IPS DF 19.7 (cell line): ENCODE data around the gene GALNT9.
"Not testable (repeated sequence)": the region's sequence is repeated elsewhere in the genome, so short reads cannot be mapped to it uniquely, and the experiment has no call there.

Experiments
- DNase-seq: peaks from one replicate; pipeline ENCODE4 v3.0.0-alpha.2; 2013; ENCODE audit warnings: low read depth, low spot score

Gene GALNT9

GRCh38 chr12:132313182-132313581 lies 16.2 kb downstream of the GALNT9 start:
- DNase-seq = no peak

GRCh38 chr12:132312516-132312915 lies 16.9 kb downstream of the GALNT9 start:
- no peak for DNase-seq

GRCh38 chr12:132311201-132311915 lies 18.0 kb downstream of the GALNT9 start:
- DNase-seq = no peak

DNA sequence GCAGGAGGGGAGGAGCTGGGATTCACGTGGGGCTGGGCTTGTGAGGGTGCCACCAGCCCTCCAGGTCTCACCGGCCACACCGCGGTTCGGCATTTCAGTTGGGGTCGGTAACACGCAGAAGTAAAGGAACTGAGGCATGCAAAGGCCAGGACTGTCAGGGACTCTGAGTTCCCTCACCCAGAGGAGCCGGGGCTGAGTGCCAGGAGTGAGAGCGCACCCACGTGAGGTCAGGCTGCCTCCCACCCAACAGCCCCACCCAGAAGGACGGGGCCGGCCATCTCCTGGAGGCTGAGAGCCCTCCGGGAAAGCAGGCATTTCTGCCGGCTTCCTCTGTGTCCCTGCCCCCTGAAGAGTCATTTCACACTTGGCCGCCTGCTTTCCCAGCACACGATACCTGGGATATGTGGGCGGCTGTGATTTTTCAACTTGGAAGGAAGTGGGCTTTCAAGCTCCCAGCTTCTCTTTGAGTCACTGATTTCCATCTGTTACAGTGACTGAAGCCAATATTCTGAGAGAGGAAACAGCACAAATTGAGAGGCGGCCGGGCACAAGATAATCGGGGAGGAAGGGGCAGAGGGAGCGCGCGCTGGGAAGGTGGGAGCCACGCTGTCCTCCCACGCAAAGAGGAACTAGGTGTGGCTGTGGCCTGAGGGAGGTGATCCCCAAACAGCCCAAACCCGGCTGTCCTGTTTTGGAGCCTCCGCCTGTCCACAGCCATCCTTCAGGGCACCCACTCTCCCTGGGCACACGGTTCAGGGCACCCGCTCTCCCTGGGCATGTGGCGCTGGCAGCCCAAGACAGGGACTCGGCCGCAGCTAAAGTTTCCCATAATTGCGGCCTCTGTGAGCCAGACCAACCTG lies 19.0 kb downstream of the GALNT9 start:
- DNase-seq = no peak

DNA sequence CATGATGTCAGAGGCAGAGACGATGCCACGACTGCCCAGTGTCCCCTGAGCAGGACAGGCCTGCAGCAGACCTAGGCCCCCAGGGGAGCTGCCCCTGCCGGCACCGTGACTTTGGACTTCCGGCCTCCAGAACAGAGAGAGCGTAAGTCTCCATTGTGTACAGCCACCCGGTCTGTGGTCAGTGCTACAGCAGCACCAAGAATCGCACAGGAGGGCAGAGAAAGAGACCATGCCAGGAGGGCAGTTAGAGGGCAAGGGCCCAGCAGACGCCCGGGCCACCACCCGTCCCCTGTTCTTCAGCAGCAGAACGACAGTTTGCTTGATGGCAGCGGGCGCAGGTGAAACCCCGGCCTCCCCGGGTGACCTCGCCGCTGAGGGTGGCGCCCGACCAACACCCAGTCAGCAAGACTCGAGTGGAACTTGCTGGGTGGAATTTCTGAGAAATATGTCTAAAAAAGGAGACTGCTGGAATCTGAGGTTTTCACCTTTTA lies 19.7 kb downstream of the GALNT9 start:
- no peak for DNase-seq

DNA sequence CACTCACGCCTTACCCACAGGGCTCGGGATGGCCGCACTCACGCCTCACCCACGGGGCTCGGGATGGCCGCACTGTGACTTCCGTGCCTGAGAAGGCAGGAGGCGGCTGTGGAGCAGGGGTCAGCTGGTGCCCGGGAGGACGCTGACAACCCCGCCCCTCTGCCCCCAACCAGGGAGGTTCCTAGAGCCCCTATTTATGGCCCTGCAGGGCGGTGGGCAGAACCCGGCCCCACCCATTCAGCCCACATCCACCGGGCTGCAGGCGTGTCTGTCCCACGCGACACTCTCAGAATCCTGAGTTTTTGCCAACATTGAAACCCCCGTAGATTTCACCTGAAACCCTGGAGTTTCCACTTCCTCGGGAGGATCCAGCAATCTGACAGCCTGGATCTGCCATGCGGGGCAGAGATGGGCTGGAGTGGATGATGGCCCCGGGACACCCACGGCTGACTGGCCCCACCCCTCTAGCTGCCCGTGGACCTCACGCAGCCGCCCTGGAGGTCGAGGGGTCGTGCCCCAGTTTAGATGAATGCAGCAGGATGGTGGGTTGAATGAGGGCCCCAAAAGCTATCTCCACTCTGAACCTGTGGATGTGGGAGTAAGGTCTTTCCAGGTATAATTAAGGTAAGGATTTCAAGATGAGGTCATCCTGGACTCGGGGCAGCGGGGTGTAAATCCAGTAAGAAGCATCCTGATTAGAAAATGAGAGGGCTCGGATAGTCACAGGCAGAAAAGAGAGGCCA lies 20.4 kb downstream of the GALNT9 start:
- no peak for DNase-seq

GRCh38 chr12:132307976-132308852 lies 21.2 kb downstream of the GALNT9 start:
- DNase-seq = no peak

DNA sequence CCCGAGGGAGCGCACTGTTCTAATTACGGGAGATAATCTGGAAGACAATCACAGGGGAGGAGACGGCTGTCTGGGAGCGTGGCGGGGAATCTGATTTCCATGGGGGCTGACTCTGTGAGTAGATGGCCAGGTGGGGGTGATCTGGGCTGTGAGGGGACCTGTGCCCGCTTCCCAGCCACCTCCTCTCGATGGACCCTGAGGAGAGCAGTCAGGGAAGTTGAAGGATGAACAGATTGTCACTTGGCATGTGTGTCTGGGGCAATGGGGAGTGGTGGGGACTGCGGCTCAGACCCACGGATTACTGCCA lies 22.6 kb downstream of the GALNT9 start:
- no peak for DNase-seq

DNA sequence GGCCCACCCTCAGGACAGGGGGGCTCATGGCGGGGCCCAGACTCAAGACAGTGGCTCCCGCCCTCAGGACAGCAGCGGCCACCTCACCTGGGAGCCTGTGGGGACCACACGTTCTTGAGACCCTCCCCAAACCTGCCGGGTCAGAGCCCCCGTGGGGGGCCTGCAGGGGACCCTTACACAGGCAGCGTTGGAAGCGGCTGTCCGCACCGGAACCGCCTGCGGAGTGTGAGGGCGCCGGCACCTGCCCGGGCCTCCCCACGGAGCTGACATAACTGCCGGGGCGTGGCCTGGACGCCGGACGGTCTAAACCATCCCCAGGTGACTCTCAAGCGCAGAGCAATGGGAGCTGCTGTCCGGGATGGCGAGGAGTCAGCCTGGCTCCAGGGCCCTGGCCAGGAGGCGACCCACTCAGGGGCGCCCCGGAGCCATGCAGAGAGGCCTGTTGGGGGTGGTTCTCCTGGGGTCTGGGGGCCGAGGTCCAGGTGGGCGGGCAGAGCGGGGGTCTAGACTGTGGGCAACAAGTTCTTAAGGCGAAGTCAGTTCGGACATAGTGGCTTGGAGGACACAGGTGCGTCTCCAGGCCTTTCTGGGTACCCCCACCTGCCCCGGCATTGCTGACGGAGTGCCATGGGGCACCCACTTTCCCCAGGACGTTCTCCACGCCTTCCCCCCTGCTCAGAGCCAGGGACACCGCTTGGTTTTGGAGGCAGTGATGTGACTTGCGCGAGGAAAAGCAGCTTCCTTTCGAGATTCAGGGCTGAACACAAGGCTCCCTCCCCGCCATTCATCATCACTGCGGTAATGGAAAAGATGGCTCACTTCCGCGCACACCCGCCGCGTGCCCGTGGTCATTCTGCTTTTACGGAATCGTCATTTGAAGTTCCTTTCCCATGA lies 23.2 kb downstream of the GALNT9 start:
- no peak for DNase-seq

GRCh38 chr12:132305560-132305966 lies 23.8 kb downstream of the GALNT9 start:
- DNase-seq = no peak

- DNase-seq = not testable (repeated sequence)
These were observed 24.5 kb downstream of the GALNT9 start for GRCh38 chr12:132304866-132305265.

- DNase-seq = not testable (repeated sequence)
These were observed 25.5 kb downstream of the GALNT9 start for GRCh38 chr12:132303853-132304373.

DNA sequence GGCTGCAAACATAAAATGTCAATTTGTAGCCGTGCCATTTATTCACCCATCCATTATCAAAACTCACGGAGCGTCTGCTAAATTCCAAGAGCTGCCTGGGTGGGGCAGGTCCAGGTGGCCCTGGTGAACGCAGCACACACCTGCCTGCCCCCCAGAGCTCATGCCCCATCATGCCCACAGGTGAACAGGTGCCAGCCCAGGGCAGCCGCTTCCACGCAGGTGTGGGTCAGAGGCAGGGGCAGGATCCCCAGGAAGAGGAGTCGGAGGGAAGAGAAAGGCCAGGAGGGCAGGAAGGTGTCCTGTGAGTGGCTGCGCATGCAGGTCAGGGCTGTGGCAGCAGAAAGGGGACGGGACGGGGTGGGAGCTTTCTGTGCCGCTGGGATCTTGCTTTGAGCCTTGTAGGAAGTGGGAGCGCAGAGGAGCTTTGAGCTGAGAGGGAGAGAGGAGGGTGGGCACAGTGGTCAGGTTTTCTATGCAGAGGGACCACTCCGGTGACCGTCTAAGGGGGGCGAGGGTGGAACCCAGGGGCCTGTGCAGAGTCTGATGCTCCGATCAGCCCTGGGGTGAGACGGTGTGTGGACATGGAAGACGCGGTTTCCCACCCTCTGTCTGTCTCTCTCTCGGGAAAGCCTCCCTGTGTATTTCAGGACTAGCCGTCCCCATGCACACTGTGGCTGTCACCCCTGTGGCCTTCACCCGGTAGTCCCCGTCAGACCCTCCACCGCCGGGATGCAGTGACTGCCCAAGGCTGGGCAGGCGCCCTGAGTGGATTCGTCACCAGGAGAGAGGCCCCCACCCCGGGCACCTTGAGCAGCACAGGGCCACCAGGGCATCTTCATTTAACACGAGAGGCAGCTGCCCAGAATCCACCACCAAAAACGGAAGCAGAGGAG lies 26.7 kb downstream of the GALNT9 start:
- no peak for DNase-seq

DNA sequence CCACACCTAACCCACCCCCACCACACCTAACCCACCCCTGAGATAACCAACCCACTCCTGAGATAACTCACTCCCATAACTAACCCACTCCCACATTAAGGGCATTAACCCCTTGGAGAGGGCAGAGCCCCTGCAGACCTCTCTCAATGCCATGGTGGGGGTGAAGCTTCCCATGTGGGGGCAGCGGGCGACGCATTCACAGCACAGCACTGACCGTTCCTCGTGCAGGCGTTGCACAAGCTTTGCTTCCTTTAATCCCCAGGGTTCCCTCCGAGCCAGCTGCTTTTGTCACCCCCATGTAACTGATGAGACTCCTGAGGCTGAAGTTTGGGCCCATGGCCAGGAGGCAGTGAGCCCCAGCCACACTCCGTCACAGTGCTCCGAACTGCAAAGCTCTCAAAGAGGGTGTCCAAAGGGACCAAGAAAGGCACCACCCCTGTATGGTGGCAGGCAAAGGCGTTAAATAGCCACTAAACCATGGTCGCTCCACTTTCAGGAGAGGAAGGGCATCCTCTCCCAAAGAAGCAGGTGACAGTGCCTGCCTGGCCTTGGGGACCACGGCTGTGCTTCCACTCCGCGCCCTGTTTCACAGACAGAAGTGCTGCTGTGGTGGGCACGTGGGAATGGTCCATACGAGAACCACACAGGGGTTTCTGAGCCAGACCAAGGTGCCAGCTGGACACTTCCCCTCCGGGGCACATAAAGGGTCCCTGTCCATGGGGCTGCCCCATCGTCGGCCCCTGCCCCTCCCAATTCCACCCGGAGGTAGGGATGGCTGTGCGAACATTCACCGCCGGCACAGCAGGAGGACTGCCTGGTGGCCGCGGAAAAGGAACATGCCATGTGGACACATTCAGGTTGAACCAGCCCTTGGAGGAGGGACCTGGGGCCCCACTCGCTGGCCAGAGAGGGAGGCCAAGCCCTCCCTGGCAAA lies 28.3 kb downstream of the GALNT9 start:
- DNase-seq = no peak

GRCh38 chr12:132296063-132296462 lies 33.3 kb downstream of the GALNT9 start:
- DNase-seq = no peak

- DNase-seq = not testable (repeated sequence)
These were observed 33.8 kb downstream of the GALNT9 start for GRCh38 chr12:132295561-132295960.

DNA sequence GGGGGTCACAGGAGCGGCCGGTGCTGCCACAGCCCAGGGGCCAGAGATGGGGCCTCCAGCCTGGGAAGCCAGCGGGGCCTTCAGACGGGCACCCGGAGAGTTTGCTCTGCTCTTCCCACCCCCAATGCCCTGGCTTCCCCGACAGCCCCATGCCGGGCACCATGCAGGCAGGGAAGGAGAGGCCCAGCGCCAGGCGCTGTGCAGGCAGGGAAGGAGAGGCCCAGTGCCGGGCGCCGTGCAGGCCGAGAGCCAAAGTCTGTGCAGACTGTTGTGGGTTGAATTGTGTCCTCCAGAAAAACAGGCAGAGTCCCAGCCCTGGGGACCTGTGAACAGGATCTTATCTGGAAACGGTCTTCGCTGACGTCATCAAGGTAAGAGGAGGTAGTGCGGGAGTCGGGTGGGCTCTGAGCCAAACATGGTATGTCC lies 34.3 kb downstream of the GALNT9 start:
- DNase-seq = no peak
